HepG2 (cell line): ENCODE data around the gene KIN. TPM values are rescaled to one million over a fixed set of nuclear protein-coding genes. Genes with fewer than 3 reads are reported as not detected.

Experiments
- AGO2 ChIP-seq: fragments of 200-400 bp; formaldehyde crosslinking; optimal IDR thresholded peaks from 2 replicates; pipeline ENCODE3; 2017; ENCODE audit warnings: mild to moderate bottlenecking, low read depth, low read length, moderate library complexity
- ARID4A ChIP-seq: sonication (generic); formaldehyde crosslinking; IDR thresholded peaks from 2 replicates; pipeline ENCODE4 v1.5.0; 2020; ENCODE audit warnings: mild to moderate bottlenecking, missing genetic modification reagents, borderline replicate concordance
- DMAP1 ChIP-seq: IDR thresholded peaks from 2 replicates; pipeline ENCODE4 v1.6.1; 2016
- E2F5 ChIP-seq: sonication (generic); formaldehyde crosslinking; conservative IDR thresholded peaks from 2 replicates; pipeline ENCODE4 v1.4.0; 2020; ENCODE audit warnings: missing genetic modification reagents
- FOSL1 ChIP-seq: sonication (generic); formaldehyde crosslinking; IDR thresholded peaks from 2 replicates; pipeline ENCODE4 v1.9.0; 2021; ENCODE audit warnings: missing genetic modification reagents, borderline replicate concordance
- HDAC6 ChIP-seq: fragments of 200-600 bp; sonication (generic); IDR thresholded peaks from 2 replicates; pipeline ENCODE4 v1.7.0; 2017; ENCODE audit warnings: mild to moderate bottlenecking, antibody characterized with exemption, low read length, low read depth
- POGK ChIP-seq: sonication (generic); formaldehyde crosslinking; conservative IDR thresholded peaks from 2 replicates; pipeline ENCODE4 v1.8.0; 2022; ENCODE audit warnings: mild to moderate bottlenecking, moderate library complexity, missing genetic modification reagents
- PRDM4 ChIP-seq: sonication (generic); formaldehyde crosslinking; IDR thresholded peaks from 2 replicates; pipeline ENCODE4 v1.9.0; 2021; ENCODE audit warnings: missing genetic modification reagents, borderline replicate concordance
- PRMT3 ChIP-seq: sonication (generic); formaldehyde crosslinking; IDR thresholded peaks from 2 replicates; pipeline ENCODE4 v1.8.1; 2022; ENCODE audit warnings: low read depth, mild to moderate bottlenecking, moderate library complexity, missing genetic modification reagents, borderline replicate concordance
- RARG ChIP-seq: sonication (generic); formaldehyde crosslinking; IDR thresholded peaks from 2 replicates; pipeline ENCODE4 v1.4.0; 2020; ENCODE audit warnings: low read depth, mild to moderate bottlenecking, missing genetic modification reagents
- STAG1 ChIP-seq: sonication (generic); formaldehyde crosslinking; IDR thresholded peaks from 2 replicates; pipeline ENCODE4 v1.4.0; 2020; ENCODE audit warnings: missing genetic modification reagents
- TMF1 ChIP-seq: sonication (generic); formaldehyde crosslinking; IDR thresholded peaks from 2 replicates; pipeline ENCODE4 v1.8.1; 2022; ENCODE audit warnings: low read depth, missing genetic modification reagents
- TRAFD1 ChIP-seq: sonication (generic); formaldehyde crosslinking; IDR thresholded peaks from 2 replicates; pipeline ENCODE4 v1.5.1; 2020; ENCODE audit warnings: missing genetic modification reagents, mild to moderate bottlenecking, borderline replicate concordance
- ZNF337 ChIP-seq: sonication (generic); formaldehyde crosslinking; IDR thresholded peaks from 2 replicates; pipeline ENCODE4 v1.5.1; 2020; ENCODE audit warnings: missing genetic modification reagents, low read depth, mild to moderate bottlenecking, borderline replicate concordance
- ZNF441 ChIP-seq: sonication (generic); formaldehyde crosslinking; IDR thresholded peaks from 2 replicates; pipeline ENCODE4 v1.7.0; 2021; ENCODE audit warnings: missing genetic modification reagents, borderline replicate concordance
- polyA plus RNA-seq, 8 experiments: library from polyadenylated mRNA; depleted of rRNA in 3 of 8; stranded (reverse) in 7 of 8; unstranded in 1 of 8; fragments of >200 nt; fragmentation: Illumina TruSeq in 4 of 8; extraction: Trizol in 4 of 8; gene quantifications; 2 replicates each; pipeline versions ENCODE4 v1.2.1 to v1.2.3, GENCODE V29; 2011 to 2016; ENCODE audit warnings: low read depth in 4 of 8, missing spikeins in 1 of 8, mixed read lengths in 1 of 8; ENCODE audit not compliant: insufficient read depth in 1 of 8
- total RNA-seq, 5 experiments: library from RNA; depleted of rRNA; stranded (reverse); fragments of >200 nt; fragmentation: Illumina TruSeq; extraction: Trizol; gene quantifications; 2 replicates each; pipeline ENCODE4 v1.2.3, GENCODE V29; 2016; ENCODE audit warnings: low read depth in 1 of 5

KIN gene
- total and polyA plus RNA-seq, 2 of the 13 experiments (the other 11 are each of a cell fraction or from before 2014, with no cell fraction given) = 4.9 to 23.2 TPM

- peak; percentile 78; the same call in 1 of the 2 replicates for TF ChIP-seq TRAFD1 (CRISPR knock-in tag)
- TF ChIP-seq POGK = peak; percentile 90
- TF ChIP-seq AGO2 = peak; percentile 49
- TF ChIP-seq PRMT3 = no peak; the same call in 1 of the 2 replicates
- 0 out of 2 replicates have a peak, but pooled peaks have one; percentile 62 for TF ChIP-seq TMF1 (CRISPR knock-in tag)
- TF ChIP-seq STAG1 (CRISPR knock-in tag) = no peak; the same call in 1 of the 2 replicates
- no peak for TF ChIP-seq PRDM4
- no peak for TF ChIP-seq RARG (CRISPR knock-in tag)
- TF ChIP-seq FOSL1 (CRISPR knock-in tag) = no peak
- TF ChIP-seq ARID4A (CRISPR knock-in tag) = peak; percentile 98
- no peak; the same call in none of the 2 replicates for TF ChIP-seq E2F5
- peak; percentile 40; the same call in 1 of the 2 replicates for TF ChIP-seq ZNF337 (CRISPR knock-in tag)
- TF ChIP-seq HDAC6 = no peak
- no peak for TF ChIP-seq ZNF441
- TF ChIP-seq DMAP1 (CRISPR knock-in tag) = peak; percentile 53; the same call in 1 of the 2 replicates
- TF ChIP-seq, all 625 proteins: peak for 324
These were observed 30.7 kb upstream of the KIN start, which contains the start of gene TAF3 (continued) for GRCh38 chr10:7818295-7819120.
